SKM-1 treated with dmso at 0.1 percent for 144 hours (cell line): ENCODE data around the gene TAOK1.
A peak's percentile ranks its signal among the peaks of the same experiment; 100 is the strongest.
"Not testable (repeated sequence)": the region's sequence is repeated elsewhere in the genome, so short reads cannot be mapped to it uniquely, and the experiment has no call there.

Experiments used
- DNase-seq: peaks from one replicate; lab custom pipeline; 2025; ENCODE audit not compliant: unreplicated experiment; lab: John Stamatoyannopoulos, UW

TAOK1 gene

DNA sequence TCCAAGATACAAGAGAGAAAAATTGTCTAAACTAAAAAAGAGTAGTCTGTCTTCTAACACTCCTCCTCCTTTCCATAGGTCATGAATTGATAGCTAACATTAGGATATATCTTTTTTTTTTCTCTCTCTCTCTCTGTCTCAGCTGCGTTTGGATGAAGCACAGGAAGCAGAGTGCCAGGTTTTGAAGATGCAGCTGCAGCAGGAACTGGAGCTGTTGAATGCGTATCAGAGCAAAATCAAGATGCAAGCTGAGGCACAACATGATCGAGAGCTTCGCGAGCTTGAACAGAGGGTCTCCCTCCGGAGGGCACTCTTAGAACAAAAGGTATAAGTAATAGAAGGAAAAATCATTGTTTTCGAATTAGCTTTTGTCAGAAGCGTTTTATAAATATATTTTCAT lies 143.8 kb downstream of the TAOK1 start:
- no peak for DNase-seq

DNA sequence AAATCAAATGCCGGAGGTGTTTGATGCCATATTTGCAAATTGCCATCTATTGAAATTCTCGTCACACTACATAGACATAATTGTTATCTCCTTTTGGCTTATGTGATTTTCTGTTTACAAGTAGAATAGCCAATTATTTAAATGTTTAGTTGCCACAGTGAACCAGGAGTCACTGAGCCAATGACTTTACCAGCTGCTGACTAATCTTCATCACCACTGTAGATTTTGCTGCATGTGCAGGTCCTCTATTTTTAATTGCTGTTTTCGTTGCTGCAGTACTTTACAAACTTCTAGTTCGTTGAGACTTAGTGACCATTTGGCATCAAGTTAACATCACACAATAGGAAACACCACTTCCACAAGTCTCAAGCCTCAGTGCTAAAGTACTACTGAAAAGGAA lies 153.9 kb downstream of the TAOK1 start:
- DNase-seq: no peak

DNA sequence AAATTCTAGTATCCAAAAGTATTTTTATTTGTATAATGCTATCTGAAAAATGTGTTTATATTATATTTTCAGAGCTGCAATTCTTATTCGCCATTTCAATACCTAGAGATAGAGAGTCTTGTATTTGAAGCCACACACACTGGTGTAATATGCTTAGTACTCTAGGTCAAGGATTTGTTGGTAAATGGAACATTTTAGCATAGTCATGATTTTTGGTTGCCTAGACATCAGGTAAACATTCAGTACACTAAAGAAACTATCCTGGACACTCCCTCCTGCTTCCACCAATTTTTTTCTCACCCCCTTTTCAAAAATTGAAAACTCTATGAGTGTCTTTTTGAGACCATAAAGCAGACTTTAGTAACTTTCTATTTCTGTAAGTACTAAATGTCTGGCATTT lies 155.9 kb downstream of the TAOK1 start:
- no peak for DNase-seq

DNA sequence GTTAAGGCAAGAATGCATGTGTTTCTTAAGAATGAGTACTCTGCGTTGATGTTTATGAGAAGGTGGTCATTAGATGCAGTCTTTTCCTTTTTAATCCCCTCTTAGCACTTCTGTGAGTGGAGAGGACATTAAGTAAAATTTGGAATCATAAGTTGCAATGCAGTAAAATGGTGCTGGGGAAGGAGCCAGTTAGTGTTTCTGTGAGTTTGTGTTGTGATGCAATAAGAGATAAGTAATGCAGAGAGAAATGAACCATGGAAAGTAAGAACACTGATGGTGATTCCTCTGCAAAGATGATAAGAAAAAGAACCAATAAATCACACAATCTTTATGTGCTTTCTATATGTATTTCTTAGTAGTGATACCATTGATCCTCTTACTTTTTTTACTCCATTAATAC lies 156.7 kb downstream of the TAOK1 start:
- no peak for DNase-seq

DNA sequence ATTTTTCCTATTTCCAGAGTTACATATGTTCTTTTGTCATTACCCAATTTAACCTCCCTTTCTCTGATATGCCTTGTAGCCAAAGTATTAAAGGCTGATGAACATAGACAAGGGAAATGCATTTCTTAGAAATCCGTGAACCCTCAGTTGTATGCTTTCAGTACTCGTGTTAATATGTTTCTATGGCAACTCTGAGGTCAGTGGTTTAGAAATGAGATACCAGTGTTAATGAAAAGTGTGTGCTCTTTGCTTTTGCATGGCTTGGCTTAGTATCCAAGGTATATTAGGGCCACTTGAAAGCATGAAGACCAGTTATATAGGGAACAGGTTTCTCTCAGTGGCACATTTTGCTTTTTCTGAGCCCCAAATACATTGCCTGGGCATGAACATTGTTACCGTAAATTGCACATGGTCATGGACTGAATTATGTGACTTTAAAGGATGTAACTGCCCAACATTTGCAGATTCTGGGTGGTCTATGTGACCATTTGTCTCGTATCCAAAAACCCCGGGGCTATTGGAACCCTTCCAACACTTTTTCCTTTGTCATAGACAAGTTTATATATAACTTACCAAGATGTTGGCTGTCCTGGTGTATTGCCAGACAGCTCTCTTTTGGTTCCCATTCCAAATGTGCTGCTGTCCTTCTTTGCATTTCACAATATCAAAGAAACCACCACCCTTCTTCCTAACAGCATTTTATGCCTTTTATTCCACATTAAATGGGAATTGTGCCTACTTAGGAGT lies 159.2 kb downstream of the TAOK1 start:
- no peak for DNase-seq

DNA sequence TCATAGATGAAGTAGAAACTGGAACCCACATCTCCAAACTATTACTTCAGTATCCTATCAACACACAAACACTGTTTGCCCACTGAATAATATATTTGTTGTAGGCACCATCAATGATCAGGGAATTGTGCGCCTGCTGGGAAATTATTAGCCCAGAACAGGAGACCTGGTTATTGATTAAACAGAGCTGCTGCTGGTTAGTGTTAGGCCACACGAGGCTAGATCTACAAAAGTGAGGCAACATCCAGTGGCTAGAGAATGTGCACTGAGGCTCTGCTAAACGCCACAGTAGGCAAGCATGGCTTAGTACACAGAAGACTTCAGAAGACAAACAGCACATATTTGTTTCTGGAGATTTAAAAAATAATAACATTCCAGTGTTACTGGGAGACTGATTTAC lies 165.7 kb downstream of the TAOK1 start:
- no peak for DNase-seq

DNA sequence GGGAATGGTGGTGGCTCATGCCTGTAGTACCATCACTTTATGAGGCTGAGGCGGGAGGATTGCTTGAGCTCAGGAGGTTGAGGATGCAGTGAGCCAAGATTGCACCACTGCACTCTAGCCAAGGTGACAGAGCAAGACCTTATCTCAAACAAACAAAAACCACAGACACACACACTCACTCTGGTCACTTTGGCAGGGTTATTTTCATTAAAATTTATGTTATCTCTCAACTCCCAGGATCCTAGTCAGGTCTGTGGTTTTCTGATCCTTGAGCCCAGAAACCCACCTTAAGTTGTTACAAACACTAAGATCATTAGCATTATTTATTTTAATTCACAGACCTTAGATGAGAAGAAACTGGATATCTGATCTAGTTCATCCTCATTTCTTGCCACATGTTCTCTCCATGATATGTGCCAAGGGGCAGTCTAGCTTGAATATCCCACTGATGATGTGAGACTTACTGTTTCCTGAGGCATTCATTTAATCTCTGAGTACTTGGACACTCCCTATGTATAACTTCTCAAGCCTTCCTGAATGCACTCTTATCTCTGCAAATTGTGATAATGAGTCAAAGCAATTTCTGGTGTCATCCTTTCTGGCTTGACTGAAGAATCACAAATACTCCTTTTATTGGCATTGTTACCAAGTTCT lies 167.0 kb downstream of the TAOK1 start:
- no peak for DNase-seq

DNA sequence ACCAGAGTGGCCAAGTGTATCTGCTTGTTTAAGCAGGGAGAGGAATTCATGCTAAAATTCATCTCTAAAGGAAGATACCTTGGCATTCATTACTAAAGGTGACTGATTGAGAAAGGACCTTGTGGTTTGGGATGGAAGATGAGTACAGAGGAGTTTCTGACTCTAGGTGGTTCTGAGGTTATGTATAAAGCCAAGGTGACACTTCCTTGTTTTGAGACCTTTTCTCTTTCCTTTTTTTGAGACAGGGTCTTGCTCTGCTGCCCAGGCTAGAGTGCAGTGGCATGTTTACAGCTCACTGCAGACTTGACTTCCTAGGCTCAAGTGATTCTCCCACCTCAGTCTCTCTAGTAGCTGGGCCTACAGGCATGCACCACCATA lies 167.6 kb downstream of the TAOK1 start:
- no peak for DNase-seq

DNA sequence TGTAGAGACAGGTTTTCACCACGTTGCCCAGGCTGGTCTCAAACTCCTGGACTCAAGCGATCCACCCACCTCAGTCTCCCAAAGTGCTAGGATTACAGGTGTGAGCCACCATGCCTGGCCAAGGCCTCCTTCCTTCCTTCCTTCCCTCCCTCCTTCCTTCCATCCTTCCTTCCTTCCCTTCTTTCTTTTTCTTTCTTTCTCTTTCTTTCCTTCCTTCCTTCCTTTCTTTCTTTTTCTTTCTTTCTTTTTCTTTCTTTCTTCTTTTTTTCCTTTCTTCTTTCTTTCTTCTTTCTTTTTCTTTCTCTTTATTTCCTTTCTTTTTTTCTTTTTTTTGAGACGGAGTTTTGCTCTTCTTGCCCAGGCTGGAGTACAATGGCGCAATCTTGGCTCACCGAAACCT lies 168.0 kb downstream of the TAOK1 start:
- not testable (repeated sequence) for DNase-seq

DNA sequence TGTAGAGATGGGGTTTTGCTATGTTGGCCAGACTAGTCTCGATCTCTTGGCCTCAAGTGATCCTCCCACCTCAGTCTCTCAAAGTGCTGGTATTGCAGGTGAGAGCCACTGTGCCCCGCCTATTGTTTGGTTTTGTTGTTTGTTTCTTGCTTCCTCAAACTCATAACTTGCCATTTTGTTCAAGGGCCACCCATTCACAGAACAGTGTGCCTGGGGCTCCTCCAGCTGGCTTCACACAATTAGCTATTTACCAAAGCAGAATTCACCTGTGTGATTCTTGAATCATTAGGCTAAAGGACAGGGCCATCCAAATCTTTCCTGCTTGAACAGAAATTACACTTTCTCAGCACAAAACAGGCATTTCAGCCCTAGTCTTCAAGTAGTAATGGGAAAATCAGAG lies 169.5 kb downstream of the TAOK1 start:
- no peak for DNase-seq

DNA sequence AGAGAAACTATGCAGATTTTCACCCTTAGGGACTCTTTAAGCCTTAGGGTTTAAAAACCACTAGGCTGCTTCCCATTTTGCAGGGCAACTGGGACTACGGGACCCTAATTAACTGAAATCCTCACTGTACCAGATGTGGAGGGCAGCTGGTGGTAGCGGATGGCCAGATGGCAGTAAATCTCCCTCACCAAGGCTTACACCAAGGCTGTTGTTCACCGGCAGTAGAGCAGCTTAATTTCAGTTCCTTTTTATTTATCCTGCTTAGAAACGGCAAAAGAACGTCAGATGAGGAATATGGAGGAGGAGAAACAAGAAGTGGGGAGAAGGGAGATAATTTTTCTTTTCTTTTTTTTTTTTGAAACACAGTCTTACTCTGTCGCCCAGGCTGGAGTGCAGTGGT lies 170.2 kb downstream of the TAOK1 start:
- DNase-seq: no peak

DNA sequence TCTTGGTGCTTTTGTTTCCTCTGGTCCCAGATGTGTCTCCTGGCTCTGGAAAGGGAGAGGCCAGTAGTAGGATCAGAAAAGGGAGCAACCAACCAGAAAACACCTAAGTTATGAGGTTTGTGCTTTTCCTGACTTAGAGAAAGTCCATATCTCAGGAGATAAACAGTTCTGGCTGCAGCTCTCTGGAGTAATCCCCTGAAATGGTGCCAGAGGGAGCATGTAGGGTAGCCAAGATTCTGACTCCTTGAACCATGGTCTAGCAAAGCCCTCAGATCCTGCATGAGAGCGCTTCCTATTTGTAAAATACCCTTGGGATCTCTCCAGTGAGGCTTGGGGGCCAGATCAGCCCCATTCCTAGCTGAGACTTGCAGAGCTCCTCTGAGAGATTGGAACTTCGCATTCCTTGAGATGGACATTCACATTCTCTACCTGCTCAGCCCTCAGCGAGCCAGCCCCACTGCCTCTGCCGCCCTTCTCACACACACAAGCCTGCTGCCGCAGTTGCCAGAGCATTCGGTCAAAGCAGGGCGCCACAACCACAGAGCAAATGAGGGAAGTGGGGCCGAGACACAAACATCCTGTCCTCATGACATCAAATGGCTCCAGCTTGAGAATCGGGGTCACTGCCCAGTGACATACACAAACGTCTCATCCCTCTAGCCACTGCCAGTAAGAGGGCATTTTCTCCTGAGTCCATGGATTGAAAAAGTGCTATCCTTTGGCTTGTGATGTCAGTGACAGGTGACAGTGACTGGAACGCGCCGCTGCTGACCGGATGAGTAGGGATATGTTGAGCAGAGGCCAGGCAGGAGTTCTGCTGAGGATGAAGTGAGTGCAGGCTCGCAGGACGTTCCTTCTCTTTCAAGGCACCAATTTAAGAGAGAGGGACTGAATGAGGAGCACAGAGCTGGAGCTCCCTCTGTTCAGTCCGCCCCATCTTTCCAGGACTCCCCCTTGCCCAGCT lies 171.7 kb downstream of the TAOK1 start:
- DNase-seq: no peak

DNA sequence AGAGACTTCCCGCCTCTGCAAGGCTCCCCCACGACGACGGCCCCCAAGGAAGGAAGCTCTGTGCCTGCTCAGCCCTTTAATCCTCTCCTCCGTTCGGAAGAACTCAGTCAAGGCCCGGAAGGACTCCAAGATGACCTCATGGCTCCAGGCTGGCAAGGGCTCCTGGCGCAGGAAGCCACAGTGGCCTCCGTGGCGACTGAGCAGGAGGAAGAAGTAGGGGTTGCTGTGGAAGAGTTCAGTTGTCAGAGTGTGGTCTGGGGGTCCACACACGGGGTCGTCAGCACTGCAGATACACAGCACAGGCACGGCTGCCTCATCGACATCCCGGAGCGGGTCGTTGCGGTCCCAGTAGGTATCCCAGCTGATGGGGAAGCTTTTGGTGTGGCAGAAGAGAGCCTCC lies 172.5 kb downstream of the TAOK1 start:
- no peak for DNase-seq

DNA sequence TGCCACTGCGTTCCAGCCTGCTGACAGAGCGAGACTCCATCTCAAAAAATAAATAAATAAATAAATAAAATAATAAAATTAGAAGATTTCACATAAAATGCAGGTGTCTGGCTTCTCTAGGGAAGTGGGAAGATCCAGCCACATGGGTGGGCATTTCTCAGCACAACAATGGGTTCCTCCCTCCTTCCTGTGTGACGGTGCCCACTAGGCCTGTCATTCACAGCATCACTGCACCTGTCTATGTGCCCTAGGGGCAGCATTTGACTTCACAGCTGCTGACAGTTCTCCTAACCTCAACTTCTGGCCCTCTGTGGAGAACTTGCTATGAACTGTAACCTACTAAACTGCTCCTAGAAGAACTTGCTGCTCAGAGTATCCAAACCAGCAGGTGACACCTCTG lies 173.7 kb downstream of the TAOK1 start:
- DNase-seq: no peak

DNA sequence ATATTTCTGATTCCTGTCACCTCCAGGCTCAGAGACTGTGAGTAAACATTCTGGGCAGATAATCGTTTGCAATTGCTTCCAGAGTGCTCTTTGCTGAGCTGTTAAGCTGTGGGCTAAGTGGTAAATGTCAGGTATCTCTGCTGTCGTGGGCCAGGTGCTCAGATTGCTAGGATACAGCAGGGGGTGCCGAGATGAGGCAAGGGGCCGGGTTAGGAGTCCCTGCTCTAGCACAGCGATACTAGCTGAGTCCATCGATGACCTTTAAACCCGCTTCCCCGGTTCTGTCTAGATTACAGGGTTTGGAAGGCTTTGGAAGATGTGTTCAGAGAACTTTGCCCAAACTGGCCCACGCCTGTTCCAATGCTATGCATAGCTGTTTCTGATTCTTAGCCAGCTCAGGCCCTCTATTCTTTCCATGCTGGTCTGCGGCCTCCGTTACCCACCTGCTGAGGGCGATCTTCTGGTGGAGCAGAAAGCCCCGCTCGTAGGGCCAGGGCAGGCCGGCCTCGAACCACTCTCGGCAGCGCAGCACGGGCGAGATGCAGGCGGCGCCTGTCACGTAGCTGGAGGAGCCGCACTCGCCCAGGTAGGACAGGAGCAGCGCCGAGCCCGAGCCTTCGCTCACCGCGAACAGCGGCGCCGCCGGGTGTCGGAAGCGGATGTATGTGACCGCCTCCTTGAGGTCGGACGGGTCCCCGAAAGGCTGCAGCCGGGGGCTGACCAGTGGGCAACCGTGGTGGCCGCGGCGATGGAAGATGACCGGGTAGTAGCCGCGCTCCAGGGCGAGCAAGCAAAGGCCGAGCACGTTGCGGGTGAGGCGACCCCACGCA lies 175.7 kb downstream of the TAOK1 start:
- peak; percentile 34 for DNase-seq

DNA sequence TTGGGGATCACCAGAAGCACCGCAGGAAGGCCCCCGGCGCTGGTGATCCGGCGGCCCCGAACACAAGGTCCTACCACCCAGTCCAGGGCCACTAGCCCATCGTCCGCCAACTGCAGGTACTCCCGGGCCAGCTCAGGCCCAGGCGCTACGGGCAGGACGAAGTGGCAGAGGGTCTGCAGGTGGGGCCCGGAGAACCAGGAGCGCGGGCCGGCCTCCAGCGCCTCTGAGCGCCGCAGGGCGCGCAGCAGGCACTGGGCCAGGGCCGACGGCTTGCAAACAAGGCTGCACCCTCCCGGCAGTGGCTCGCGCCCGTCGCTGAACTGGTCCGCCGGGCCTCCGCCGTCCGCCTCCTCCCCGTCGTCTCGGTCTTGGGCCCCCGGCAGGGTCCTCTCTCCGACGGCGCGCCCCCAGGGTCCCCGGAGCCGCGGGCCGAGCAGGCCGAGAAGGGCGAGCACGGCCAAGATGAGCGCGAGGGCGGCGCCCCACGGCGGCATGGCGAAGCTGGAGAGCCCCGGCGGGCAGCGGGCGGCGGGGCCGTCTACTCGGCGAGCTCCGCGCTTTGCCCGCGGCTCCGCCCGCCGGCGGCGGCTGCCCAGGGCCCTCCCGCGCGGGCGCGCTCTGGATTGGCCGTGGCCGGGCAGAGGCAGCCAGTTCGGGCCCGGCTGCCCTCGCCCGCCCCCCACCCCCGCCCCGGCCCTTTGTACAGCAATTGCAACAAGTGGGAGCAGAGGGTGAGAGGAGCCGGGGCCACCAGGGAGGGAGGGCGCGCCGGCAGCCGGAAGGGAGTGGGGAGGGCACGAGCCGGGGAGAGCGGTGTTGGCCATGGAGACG lies 176.5 kb downstream of the TAOK1 start, which contains the start of gene ABHD15:
TSS of gene ABHD15 (minus strand) at position 565 of the 831 bp plus-strand sequence. CDS start at position 494, 71 bp downstream.
- DNase-seq: peak; percentile 57

DNA sequence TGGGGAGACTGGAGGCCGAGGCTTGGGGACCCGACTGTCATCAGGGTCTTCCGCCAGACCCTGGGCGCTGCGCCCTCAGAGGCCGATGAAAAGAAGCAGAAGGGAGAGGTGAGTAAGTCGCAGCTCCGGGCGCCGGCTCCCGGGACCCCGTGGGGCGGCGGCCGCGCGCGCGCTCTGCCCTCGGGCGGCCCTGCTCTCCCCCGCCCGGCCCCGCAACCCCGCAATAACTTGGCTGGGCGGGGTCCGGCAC lies 177.1 kb downstream of the TAOK1 start:
- DNase-seq: no peak

DNA sequence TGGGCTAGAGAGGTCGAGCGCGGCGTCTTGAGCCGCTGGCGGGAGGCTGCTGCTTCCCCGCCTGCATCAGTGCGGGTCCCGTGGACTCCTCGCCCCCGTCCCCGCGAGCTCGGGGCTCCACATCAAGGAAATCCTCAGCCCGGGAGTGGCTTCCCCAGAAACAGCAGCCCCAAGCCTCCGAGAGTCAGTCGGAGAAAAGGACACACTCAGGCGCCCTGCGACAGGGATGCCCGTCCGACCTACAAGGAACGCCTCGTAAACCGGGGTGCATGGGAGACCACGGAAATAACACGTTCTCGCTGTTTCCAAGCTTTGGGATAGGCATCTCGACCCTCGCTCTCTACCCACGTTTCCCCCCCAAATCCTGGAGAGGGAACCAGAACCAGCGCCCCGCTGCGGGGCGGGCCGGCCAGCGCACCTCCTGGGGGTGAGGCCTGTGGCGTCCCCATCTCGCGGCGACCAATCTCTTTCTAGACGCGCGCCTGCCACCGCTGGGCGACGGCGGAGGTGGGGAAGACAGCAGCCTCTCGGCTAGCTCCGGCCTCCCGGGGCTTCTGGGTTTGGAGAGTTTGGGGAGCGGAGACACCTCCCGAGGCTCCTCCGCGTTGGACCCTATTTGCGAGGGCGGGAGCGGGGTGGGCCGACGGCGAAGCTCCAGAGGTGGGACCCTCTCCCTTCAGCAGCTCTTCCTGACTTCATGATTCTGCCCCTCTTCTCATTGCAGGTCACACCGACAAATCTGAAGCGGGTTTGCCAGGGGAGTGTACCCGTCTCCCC lies 177.6 kb downstream of the TAOK1 start:
- DNase-seq: peak; percentile 41
